NT2/D1 (cell line): ENCODE measurements around the gene BTBD7.

Experiments
- DNase-seq: peaks from one replicate; pipeline ENCODE4 v3.0.0-alpha.2; 2011; ENCODE audit warnings: low read depth, low spot score
- H3K27me3 ChIP-seq: 2 replicates; pipeline ENCODE4 v1.6.0; 2011; ENCODE audit warnings: mild to moderate bottlenecking; ENCODE audit not compliant: insufficient read length, insufficient read depth
- H3K36me3 ChIP-seq: 2 replicates; pipeline ENCODE4 v1.6.1; 2011; ENCODE audit warnings: mild to moderate bottlenecking, low read length, mixed read lengths; ENCODE audit not compliant: insufficient read depth, insufficient read length
- H3K4me1 ChIP-seq: 2 replicates; pipeline ENCODE4 v1.5.1; 2011; ENCODE audit not compliant: insufficient read depth, insufficient read length
- H3K4me3 ChIP-seq: 2 replicates; pipeline ENCODE4 v1.5.1; 2011; ENCODE audit warnings: low read depth; ENCODE audit not compliant: insufficient read length
- H3K9ac ChIP-seq: 2 replicates; pipeline ENCODE4 v1.6.0; 2011; ENCODE audit warnings: low read depth; ENCODE audit not compliant: insufficient read length
- H3K9me3 ChIP-seq: 2 replicates; pipeline ENCODE4 v1.5.1; 2011; ENCODE audit warnings: mild to moderate bottlenecking, low read length; ENCODE audit not compliant: insufficient read depth
- SUZ12 ChIP-seq: IDR thresholded peaks from 2 replicates; pipeline ENCODE4 v1.6.1; 2011; ENCODE audit not compliant: insufficient read length, insufficient read depth; ENCODE audit errors: extremely low read depth
- YY1 ChIP-seq: IDR thresholded peaks from 2 replicates; pipeline ENCODE4 v1.6.1; 2011; ENCODE audit not compliant: insufficient read length, insufficient read depth
- ZNF274 ChIP-seq: IDR thresholded peaks from 2 replicates; pipeline ENCODE4 v1.6.1; 2011; ENCODE audit warnings: mild to moderate bottlenecking, low read depth, low read length

BTBD7 gene

DNA sequence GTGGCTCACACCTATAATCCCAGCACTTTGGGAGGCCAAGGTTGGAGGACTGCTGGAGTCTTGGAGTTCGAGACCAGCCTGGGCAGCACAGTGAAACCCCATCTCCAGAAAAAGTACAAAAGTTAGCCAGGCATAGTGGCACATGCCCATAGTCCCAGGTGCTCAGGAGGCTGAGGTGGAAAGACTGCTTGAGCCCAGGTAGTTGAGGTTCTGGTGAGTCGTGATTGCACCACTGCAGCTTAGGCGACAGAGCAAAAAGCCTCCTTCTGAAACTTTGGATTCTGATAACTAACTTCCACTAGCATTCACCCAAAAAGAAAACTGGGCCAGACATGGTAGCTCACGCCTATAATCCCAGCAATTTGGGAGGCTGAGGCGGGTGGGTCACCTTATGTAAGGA is 6.6 kb downstream of the BTBD7 start:
- Histone ChIP-seq H3K4me1 (no peaks in the 10 kb centered on the region), H3K27me3 (no peaks in the 10 kb centered on the region), H3K9me3 (no peaks in the 10 kb centered on the region), H3K36me3 (peaks cover 20% of the 10 kb centered on the region), H3K9ac (no peak overlapping the region), H3K4me3 (no peak overlapping the region)
- no peak for DNase-seq
- TF ChIP-seq SUZ12: no peak
- TF ChIP-seq ZNF274: no peak
- TF ChIP-seq YY1: no peak

DNA sequence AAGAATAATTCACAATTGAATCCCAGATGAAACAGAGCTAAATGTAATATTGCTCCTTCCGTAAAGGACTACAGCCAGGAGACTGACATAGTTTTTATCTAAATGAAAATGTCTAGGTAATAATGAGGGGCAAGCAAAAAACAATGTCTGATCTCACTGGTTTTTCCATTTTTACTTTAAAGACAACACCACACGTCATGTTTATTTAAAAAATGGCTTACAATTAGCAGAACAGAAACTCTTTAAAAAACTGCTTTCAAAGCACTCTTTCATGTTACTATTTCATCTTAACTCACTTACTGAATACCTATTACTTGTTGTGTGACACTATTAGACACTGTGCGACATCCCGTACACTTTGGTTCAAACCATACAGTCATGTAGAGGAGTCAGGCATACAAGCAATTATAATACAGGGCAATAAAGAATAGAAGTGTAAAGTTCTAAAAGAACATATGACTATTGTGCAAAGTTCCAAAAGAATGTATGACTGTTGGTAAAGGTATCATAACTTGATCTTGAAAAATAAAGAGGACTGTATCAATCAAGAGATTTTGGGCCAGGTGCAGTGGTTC is 9.1 kb downstream of the BTBD7 start:
- no peaks in the 10 kb centered on the region for H3K9me3 ChIP-seq
- H3K27me3 ChIP-seq: no peaks in the 10 kb centered on the region
- no peak for DNase-seq
- TF ChIP-seq ZNF274 (no peak), YY1 (no peak), SUZ12 (no peak)
- H3K4me1 ChIP-seq: peaks cover 3% of the 10 kb centered on the region
- H3K9ac ChIP-seq: no peak overlapping the region
- H3K36me3 ChIP-seq: peaks cover 20% of the 10 kb centered on the region
- no peak overlapping the region for H3K4me3 ChIP-seq

DNA sequence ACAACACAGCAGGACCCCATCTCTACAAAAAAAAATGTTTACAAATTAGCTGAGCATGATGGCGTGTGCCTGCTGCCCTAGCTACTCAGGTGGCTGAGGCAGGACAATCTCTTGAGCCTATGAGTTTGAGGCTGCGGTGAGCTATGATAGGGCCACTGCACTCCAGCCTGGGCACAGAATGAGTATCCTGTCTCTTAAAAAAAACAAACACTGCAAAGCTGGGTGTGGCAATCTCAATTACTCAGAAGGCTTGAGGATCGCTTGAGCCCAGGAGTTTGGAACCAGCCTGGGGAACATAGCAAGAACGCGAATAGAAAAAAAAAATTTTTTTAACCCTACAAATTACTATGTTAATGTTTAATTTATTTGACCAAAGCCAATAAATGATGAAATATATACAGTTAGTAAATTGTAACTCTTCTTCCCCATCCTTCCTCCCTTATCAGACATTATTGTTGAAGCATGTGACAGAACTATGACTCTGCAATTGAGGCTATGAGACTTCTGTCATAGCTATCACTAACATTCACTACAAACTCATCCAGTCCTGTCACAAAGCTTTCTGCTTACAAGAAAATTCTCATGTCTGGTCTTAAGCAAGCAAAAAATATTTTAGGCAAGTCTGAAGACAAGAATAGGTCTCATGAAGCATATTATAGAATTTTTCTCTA is 9.8 kb downstream of the BTBD7 start:
- Histone ChIP-seq H3K4me1 (peaks cover 3% of the 10 kb centered on the region), H3K4me3 (no peak overlapping the region), H3K9ac (no peak overlapping the region), H3K9me3 (no peaks in the 10 kb centered on the region), H3K27me3 (no peaks in the 10 kb centered on the region), H3K36me3 (peaks cover 20% of the 10 kb centered on the region)
- no peak for DNase-seq
- no peak for TF ChIP-seq YY1
- TF ChIP-seq ZNF274: no peak

DNA sequence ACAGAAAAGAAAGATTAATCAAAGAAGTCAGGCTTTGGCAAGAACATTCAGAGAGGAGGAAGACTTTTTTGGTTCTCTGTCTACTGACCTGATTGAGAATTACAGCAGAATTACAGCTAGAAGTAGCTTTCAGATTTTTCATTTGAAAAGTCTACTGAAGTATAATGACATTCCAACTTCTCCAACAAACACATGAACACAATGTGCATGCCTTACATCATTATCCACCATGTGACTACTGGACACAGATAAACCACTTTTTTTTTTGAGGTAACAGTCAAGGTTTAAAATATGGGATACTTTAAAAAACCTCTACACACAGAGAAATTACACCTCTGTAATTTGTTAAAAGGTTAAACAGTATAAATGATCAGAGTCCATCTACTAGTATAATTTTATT is 12.3 kb downstream of the BTBD7 start:
- H3K4me3 ChIP-seq: no peak overlapping the region
- peaks cover 3% of the 10 kb centered on the region for H3K4me1 ChIP-seq
- no peak for DNase-seq

DNA sequence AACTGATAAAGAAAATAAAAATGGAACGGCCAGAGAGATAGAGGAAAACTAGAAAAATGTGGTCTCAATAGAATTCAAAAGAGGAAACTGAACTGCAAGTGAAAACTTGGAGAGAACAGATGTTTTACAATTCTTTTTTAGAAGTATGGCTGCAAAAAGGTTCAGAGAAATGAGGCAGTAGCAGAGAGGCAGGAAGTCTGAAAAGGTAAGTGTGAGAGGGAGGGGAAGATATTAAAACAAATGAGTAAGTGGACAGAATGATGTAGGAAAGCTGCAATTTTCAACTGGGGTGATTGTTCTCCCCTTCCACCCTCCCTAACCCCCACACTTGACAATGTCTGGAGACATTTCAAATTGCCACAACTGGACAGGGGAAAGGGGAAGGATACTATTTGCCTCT is 12.9 kb downstream of the BTBD7 start:
- no peak for DNase-seq
- H3K36me3 ChIP-seq: peaks cover 20% of the 10 kb centered on the region
- H3K27me3 ChIP-seq: no peaks in the 10 kb centered on the region
- TF ChIP-seq YY1 (no peak), SUZ12 (no peak), ZNF274 (no peak)
- no peaks in the 10 kb centered on the region for H3K9me3 ChIP-seq
- no peak overlapping the region for H3K9ac ChIP-seq
- no peak overlapping the region for H3K4me3 ChIP-seq
- H3K4me1 ChIP-seq: peaks cover 3% of the 10 kb centered on the region

More for the DNA sequence above, 12.3 kb downstream of the BTBD7 start:
- no peak for TF ChIP-seq ZNF274
- no peak for TF ChIP-seq YY1
- TF ChIP-seq SUZ12: no peak
- H3K27me3 ChIP-seq: no peaks in the 10 kb centered on the region
- no peaks in the 10 kb centered on the region for H3K9me3 ChIP-seq
- no peak overlapping the region for H3K9ac ChIP-seq
- peaks cover 20% of the 10 kb centered on the region for H3K36me3 ChIP-seq

DNA sequence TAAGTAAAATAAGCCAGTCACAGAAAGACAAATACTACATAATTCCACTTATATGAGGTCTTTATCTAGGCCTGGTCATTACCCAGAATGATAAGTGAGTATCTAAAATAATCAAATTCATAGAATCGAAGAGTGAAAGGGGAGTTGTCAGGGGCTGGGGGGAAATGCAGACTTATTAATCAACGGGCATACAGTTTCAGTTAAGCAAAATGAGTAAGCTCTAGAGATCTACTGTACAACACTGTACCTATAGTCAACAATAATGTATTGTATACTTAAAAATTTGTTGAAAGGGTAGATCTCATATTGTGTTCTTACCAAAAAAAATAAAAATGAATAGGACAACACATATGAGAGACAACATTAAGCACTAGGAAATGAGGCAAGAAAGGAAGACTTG is 13.3 kb downstream of the BTBD7 start:
- no peaks in the 10 kb centered on the region for H3K27me3 ChIP-seq
- H3K9ac ChIP-seq: no peak overlapping the region
- no peak for DNase-seq
- H3K4me3 ChIP-seq: no peak overlapping the region
- H3K4me1 ChIP-seq: peaks cover 3% of the 10 kb centered on the region
- TF ChIP-seq ZNF274 (no peak), YY1 (no peak), SUZ12 (no peak)
- peaks cover 19% of the 10 kb centered on the region for H3K36me3 ChIP-seq
- no peaks in the 10 kb centered on the region for H3K9me3 ChIP-seq

DNA sequence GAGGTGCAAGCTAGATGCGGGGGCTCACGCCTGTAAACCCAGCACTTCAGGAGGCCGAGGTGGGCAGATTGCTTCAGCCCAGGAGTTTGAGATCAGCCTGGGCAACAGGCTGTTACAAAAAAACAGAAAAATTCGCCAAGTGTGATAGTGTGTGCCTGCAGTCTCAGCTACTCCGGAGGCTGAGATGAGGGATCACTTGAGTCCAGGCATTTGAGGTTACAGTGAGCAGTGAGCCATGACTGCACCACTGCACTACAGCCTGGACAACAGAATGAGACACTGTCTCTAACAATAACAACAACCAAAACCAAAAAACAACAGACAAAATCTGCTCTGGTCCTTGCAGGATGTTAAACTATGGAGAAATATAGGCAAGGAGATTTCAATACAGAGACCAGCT is 13.9 kb downstream of the BTBD7 start:
- no peak for DNase-seq
- H3K36me3 ChIP-seq: peaks cover 13% of the 10 kb centered on the region
- H3K9me3 ChIP-seq: no peaks in the 10 kb centered on the region
- no peak for TF ChIP-seq ZNF274
- TF ChIP-seq YY1: no peak
- no peak for TF ChIP-seq SUZ12
- H3K4me1 ChIP-seq: peaks cover 3% of the 10 kb centered on the region
- H3K4me3 ChIP-seq: no peak overlapping the region
- no peaks in the 10 kb centered on the region for H3K27me3 ChIP-seq
- H3K9ac ChIP-seq: no peak overlapping the region
